ENCODE measurements around the gene LONRF3. TPM values are rescaled to one million over a fixed set of nuclear protein-coding genes. Genes with fewer than 3 reads are reported as not detected.
"Not testable (repeated sequence)": the region's sequence is repeated elsewhere in the genome, so short reads cannot be mapped to it uniquely, and the experiment has no call there.

The LONRF3 gene
- total RNA-seq, 1 donor from 2014 or later: 2.7 TPM

DNA sequence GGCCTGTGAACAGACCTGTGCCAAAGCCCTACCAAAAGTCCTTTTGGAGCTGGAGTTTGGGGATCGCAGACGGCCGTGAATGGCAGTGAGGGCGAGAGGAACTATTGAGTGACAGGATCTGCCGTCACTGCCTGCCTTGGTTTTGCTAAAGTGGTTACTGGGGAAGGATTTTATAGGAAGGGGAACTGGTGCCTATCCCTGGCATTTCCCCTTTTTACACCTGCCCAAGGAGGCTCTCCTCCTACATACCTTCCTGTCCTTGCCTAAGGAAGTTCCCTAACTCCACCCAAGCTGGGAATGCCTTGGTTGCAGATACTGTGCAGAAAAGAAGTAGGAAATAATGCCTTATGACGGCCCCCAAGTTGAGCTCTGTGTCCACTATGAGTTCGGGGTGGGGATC is 14.5 kb downstream of the LONRF3 start:
- no peak for DNase-seq

DNA sequence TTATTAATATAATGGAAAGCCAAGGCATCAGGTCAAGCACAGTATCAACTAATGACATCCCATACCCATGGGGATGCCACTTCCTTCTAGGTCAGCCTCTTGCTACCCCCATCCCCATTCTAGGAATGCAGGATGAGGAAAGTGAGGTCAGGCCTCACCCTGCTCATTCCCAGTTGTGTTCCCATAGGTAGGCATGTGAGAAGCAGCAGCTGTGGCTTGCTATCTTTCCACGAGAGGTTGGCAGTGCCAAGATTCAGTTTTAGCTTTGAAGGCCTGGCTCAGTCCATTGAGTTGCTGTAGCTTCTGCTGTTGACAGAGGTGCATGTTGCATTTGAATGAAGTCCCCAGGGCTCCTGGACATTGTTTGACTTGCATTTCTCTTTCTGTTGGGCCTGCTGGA is 15.5 kb downstream of the LONRF3 start:
- no peak for DNase-seq

DNA sequence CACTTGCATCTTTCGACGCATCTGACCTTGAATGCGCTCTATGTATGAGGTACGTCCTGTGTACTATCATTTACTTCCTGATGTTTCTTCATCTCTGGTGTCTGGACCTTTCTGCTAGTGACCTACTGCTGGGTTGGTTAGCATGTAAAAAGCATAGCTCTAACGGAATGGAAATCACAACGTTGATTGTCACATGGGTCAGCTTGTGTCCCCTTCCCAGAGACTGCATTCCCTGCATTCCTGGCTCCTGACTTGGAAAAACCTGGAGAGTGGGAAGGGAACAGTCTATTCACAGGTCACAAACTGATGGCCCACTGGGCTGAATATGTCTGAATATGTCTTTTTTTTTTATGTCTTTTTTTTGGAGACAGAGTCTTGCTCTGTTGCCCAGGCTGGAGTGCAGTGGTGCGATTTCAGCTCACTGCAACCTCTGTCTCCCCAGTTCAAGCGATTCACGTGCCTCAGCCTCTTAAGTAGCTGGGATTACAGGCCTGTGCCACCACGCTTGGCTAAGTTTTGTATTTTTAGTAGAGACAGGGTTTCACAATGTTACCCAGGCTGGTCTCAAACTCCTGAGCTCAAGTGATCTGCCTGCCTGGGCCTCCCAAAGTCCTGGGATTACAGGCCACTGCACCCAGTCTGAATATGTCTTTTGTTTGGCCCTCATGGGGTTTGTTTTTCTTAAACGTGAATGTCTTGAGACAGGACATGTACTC is 16.3 kb downstream of the LONRF3 start:
- no peak for DNase-seq

DNA sequence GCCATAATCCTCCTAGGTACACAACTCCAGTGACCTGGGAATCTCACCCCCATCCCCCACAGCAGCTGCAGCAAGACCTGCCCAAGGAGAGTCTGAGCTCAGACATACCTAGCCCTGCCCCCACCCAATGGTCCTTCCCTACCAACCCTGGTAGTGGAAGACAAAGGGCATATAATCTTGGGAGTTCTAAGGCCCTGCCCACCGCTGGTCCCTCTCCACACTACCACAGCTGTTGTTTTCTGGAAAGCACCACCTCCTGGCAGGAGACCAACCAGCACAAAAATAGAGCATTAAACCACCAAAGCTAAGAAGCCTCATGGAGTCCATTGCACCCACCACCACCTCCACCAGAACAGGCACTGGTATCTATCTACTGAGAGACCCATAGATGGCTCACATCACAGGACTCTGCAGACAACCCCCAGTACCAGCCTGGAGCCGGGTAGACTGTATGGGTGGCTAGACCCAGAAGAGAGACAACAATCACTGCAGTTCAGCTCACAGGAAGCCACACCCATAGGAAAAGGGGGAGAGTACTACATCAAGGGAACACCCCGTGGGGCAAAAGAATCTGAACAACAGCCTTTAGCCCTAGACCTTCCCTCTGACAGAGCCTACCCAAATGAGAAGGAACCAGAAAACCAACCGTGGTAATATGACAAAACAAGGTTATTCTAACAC is 18.2 kb downstream of the LONRF3 start:
- not testable (repeated sequence) for DNase-seq

DNA sequence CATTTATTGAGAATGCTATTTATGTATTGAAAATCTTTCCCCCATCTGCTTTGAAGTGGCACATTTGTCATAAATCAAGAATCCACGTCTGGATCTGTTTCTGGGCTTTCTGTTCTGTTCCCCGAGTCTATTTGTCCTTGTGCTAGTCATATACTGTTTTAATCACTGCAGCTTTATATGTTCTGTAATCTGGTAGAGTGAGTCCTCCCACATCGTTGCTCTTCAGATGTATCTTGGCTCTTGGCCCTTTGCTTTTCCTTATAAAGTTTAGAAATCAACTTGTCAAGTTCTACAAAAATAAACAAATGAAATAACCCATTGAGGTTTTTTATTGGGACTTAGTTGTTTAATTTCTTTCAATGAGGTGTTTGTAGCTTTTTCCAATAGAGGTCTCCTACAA is 29.0 kb downstream of the LONRF3 start:
- DNase-seq: no peak

DNA sequence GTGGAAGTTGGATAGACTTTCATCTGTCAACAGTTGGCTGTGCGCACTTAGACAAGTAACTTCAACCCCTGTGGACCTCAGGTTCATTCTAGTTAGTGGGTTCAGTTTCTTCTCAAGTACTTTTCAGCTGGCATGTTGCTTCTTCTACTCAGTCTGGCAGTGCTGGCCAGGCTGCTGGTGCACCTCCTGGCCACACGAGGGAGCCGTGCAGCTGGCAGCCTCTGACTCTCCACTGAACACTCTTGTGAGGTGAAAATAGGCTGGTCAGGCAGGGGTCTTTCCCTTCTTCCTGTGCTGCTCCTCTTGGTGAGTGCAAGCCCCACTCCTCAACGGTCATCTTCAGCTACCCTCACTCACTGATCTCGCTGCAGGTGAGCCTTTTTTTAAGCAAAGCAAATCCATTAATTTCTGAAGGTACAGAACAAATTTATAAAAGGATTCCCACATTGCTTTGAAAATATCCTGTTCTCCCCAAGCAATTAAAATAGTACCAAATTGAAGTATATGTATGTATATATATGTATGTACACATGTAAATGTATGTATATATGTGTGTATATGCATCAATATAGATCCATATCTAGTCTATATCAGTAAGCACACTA is 30.6 kb downstream of the LONRF3 start:
- no peak for DNase-seq

DNA sequence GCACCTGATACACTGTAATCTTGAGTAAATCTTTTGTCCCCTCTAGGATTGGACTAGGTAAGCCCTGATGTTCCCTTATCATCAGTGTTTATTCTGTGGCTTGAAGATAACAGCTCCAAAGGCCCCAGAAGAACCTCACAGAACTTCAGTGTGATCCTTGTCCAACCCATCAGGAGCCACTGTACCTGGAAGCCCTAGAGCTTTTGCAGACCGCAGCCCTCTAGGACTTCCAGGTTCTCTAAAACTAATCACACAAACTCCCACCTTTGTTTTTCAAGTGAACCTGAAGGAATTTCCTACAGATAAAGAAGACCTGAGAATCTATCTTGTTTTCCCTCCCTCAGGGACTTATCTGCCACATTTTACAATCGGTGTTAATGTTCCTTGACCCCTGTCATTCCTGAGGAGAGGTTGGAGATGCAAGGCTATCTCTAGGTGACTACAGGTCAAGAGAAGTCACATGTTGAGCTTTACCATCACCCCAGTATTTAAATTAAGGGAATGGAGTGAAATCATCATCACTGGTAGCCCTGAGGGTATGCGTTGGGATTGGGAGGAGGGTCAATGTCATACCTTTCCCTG is 32.9 kb downstream of the LONRF3 start:
- DNase-seq: no peak

DNA sequence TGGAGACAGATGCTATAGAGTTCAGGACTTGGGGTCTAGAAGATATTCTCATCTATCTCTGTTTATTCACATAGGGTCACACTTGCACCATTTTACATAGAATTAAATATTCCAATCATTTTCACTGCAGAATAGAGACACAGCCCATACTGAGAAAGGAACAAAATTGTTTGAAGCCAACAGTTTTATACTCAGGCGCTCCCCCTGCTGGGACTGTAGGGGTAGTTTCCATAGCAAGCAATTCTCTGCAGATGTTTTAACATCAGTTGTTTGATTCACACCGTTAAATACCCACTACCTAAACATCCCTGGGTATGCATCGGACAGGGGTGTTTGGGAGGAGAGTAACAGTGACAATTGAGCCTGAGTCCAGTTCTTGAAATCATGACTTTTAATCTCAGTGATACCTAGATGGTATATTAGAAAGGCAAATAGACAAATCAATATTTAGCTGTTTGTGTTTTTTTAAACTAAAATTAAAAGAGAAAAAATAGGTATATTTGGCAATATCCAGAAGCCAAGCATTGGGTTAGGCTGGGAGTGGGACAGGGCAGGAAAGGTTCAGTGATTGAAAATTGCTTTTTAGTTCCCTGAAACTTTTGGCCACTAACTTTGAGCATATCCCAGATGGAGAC is 33.8 kb downstream of the LONRF3 start:
- DNase-seq: no peak

DNA sequence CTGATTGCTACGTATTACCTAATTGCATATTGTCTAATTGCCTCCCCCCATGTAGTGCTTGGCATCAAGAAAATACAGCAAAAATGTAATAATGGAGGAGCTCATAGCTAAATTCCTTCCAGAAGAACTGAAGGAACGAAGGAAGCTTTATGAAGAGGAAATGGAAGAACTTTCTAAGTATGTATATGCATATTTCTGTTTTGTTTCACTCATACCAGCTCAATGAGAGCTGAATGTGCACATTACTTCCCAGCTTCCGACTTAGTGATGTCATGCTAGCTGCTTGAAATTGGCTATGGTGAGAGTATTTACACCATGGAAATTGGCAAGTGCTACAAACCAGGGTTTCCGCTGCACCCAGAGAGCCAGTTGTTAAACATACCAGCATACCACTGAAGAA is 34.7 kb downstream of the LONRF3 start:
- DNase-seq: peak; percentile 1

DNA sequence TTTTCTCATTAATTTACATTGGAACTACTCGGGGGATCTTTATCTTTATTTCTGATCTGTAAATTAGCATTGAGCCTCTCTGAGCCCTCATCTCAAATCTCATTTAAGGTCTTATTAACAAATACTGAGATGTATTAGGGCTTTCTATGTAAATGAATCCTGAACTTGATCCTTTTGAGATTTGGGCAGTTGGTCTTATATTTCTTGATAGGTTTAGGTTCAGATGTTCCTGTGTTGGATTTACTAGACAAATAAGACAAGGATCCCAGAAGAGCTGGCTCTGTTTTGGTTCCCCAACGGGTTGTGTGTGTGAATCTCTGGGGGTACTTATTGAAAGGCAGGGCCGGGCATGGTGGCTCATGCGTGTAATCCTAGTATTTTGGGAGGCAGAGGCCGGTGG is 36.1 kb downstream of the LONRF3 start:
- DNase-seq: no peak

DNA sequence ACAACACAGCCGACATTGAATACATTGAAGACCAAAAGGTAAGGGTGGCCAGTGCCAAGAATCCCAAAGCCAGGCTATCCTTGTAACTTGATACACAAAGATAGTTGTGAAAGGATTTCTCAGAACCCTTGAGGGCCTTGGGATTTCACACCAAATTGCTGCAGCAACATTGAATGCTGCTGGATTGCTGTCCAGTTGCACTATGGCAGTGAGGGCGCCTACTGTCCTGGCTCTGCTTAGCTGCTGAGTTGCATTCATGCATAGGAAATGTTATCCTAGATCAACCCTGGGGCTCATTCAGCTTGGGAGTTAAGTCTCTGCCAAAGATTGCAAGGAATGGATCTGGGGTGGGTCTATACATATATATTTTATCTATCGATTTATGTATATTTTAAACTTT is 38.7 kb downstream of the LONRF3 start:
- DNase-seq: no peak

DNA sequence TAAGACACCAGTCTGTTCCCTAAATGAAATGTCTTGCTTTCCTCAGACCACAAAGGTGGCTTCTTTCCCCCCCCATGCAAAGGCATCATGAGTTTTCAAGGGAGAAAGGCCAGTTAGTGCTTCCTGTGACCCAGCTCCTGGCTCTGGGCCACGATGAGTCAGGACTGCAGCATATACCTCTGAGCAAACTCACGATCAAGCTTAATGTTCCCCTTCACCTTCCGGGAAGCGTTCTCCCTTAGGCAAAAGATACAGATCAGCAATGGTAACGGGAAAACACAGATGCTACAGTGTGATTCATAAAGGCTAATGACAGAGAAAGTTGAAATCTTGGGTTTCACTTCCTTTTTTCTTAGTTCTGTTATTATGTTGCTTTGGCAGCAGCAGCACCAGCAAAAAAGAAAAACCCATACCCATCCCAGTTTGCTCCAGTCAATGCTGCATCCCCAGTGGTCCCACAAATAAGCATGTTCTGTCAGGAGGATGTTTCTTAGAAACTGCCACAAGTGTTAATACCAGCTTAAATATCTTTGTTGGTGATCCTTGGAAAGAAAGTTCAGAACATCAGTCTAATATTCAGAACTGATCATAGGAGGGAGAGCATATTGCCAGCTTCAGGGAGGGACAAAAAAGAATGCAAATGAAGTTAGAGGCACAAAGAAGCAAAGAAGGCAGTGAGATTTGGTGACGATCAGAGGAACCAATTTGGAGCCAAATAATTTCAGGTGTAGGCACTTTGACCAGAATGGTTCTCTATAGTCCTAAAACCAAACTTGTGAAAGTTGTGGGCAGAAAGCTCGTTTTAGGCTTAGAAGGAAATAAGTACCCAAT is 41.2 kb downstream of the LONRF3 start:
- DNase-seq: no peak

DNA sequence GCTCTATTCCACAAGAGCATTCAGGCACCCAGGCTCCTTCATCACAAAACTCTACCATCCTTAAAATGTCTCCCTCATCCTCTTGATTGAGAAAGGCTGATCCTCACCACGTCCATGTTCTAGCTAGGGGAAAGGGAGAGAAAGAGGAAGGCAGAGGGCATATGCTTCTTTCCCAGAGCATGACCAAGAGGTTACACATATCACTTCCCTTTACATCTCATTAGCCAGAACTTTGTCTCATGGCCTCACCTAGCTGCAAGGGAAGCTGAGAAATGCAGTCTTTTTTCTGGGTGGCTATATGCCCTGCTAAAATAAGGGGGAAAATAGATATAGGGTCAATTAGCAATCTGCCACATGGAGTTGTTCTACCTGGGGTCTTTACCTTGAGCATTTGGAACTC is 42.7 kb downstream of the LONRF3 start:
- no peak for DNase-seq

DNA sequence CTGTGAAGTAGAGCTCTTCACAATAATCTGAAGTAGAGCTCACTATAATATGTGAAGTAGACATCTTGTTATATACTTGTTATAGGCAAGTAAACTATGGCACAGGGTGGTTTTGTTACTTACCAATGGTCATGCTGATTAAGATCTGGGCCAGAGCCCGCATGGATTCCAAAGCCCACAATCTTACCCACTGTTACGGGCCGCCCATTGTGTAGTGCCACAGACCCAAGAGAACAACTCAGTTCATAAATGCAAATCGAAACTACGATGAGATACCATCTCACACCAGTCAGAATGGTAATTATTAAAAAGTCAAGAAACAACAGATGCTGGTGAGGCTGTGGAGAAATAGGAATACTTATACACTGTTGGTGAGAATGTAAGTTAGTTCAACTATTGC is 51.5 kb downstream of the LONRF3 start:
- DNase-seq: no peak

DNA sequence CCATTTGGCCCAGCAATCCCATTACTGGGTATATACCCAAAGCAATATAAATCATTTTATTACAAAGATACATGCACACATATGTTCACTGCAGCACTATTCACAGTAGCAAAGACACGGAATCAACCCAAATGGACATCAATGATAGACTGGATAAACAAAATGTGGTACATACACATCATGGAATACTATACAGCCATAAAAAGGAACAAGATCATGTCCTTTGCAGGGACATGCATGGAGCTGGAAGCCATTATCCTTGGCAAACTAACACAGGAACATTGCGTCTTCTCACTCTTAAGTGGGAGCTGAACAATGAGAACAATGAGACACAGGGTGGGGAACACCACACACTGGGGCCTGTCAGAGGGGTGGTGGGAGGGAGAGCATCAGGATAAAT is 51.9 kb downstream of the LONRF3 start:
- not testable (repeated sequence) for DNase-seq

DNA sequence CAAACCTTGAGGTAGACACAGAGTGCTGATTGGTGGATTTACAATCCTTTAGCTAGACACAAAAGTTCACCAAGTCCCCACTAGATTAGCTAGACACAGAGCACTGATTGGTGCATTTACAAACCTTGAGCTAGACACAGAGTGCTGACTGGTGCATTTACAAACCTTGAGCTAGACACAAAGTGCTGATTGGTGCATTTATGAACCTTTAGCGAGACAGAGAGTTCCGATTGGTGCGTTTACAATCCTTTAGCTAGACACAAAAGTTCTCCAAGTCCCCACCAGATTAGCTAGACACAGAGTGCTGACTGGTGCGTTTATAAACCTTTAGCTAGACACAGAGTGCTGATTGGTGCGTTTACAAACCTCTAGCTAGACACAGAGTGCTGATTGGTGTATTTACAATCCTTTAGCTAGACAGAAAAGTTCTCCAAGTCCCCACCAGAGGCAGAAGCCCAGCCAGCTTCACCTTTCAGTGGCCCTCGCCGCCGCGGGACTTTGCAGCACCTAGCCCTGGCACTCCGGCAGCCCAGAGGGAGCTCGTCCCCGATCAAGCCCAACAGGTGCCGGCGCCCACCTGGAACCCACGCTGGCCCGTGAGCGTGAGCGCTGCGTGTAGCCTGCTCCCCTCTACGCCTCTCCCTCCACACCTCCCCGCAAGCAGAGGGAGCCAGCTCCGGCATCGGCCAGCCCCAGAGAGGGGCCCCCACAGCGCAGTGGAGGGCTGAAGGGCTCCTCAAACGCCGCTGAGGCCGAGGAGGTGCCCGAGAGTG is 53.7 kb downstream of the LONRF3 start:
- not testable (repeated sequence) for DNase-seq

DNA sequence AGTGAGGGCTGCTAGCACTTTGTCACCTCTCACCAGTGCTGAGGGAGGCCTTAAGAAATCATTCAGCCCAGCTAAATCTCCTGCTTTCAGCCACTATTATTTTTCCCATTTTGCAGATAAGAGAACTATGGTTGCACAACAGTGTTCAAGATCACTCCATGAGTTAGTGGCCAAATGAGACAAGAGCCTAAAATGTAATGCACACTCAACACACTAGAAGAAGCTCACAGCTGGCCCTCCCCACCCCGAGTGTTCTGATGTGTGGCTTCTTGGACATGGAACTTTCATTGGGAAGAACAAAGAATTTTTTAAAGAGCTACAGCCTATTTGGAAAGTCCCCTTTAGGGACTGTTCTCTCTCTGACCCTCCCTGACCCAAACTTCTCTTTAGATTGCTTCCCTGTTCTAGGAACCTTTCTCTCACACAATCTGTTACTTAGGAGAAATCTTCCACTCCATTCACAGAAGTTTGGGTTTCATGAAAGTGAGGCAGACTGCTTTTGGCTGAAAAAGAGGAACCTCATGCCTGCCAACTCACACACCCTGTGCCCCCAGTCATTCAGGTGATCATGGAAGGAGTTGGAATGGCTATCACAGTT is 54.4 kb downstream of the LONRF3 start:
- no peak for DNase-seq

DNA sequence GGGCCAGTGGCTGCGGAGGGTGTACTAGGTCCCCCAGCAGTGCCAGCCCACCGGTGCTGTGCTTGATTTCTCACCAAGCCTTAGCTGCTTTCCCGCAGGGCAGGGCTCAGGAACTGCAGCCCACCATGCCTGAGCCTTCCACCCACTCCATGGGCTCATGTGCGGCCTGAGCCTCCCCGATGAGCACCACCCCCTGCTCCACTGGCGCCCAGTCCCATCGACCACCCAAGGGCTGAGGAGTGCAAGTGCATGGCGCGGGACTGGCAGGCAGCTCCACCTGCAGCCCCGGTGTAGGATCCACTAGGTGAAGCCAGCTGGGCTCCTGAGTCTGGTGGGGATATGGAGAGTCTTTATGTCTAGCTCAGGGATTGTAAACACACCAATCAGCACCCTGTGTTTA is 55.2 kb downstream of the LONRF3 start:
- not testable (repeated sequence) for DNase-seq

DNA sequence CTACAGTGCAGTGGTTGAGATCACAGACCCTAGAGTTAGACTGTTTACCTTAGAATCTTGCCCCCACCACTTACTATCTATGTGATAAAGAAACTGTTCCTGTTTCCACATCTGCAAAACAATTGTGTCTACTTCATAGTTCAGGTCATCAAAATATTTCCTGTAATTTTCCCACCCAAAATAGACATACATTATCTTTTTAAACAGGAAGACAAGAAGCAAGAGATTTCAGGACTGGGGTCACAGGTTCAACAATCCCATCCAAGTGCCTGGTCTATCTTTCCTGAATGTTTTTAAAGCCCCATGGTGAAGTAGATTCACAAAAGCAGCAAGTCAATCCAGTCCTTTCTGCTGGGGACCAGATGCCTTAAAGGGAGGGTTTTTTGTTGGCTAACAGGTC is 56.6 kb downstream of the LONRF3 start:
- no peak for DNase-seq

DNA sequence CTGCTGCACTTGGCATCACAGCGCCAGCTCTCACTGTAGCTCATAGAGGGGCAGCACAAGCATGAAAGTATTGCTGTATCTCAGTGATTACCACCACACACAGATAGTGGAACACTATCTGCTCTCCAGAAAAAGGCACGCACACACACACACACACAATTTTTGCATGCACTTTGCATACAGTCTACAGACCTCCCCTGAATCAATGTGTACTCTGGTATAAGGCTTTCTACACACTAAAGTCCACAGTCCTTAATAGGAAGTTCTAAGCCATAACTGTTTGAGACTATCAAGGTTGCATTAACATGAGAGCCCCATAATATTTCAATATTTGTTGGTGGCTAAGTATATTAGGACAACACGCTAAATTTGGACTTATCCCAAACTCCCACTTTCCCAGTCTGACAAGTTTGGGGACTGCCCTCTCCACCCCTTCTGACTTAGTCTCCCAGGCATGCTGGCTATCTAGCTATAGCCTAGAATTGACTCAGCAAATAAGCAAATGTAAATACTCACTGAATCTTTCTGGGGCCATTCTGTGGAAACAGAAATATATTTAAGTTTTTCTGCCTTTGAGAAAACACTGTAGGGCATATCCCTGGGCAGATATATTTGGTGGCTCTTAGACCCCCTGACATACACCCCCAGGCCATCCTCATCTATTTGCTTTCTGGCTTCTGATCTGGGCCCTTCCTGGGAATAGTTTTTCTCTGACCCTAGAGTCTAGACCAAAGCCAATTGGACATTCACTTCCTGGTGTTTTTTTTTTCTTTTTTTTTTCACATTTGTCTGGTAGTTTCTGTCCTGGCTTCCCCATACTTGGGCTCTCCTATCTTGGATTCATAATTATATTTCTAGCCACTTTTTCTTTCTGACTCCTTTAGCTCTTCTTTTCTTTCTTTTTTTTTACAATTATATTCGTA is 62.0 kb downstream of the LONRF3 start:
- DNase-seq: no peak
